GM23338 (cell line): ENCODE measurements around the gene DYRK4. TPM values are rescaled to one million over a fixed set of nuclear protein-coding genes. Genes with fewer than 3 reads are reported as not detected.

Source experiments
- ATAC-seq: fragments of 200-7000 bp; cut with Tn5 transposase; 3 replicates; pipeline ENCODE4 v1.9.1; 2020
- DNase-seq: peaks from one replicate; pipeline ENCODE4 v3.0.0-alpha.2; 2015; ENCODE audit warnings: low spot score
- H2AFZ ChIP-seq: fragments of 200-600 bp; sonication (generic); 2 replicates; pipeline ENCODE4 v1.8.0; 2016; ENCODE audit warnings: antibody characterized with exemption, mild to moderate bottlenecking, moderate library complexity
- H3F3A ChIP-seq: fragments of 200-600 bp; sonication (generic); replicated peaks from 2 replicates; pipeline ENCODE4 v1.8.0; 2017; ENCODE audit warnings: antibody characterized with exemption, mixed run types, low read depth
- H3K27ac ChIP-seq: fragments of 200-600 bp; sonication (generic); 2 replicates; pipeline ENCODE4 v1.6.1; 2016; ENCODE audit warnings: low read depth
- H3K27me3 ChIP-seq: fragments of 200-600 bp; sonication (generic); 2 replicates; pipeline ENCODE4 v1.8.0; 2016; ENCODE audit warnings: mild to moderate bottlenecking, mixed run types, moderate library complexity; ENCODE audit not compliant: insufficient read depth
- H3K36me3 ChIP-seq: fragments of 200-600 bp; sonication (generic); 2 replicates; pipeline ENCODE4 v1.8.0; 2016; ENCODE audit warnings: mild to moderate bottlenecking; ENCODE audit not compliant: insufficient read depth
- H3K4me1 ChIP-seq: fragments of 200-600 bp; sonication (generic); 2 replicates; pipeline ENCODE4 v1.8.0; 2016; ENCODE audit warnings: mild to moderate bottlenecking, moderate library complexity; ENCODE audit not compliant: insufficient read depth
- H3K4me2 ChIP-seq: fragments of 200-600 bp; sonication (generic); 2 replicates; pipeline ENCODE4 v1.7.1; 2017; ENCODE audit warnings: mixed run types
- H3K4me3 ChIP-seq: fragments of 200-600 bp; sonication (generic); 2 replicates; pipeline ENCODE4 v1.6.1; 2016; ENCODE audit warnings: mixed run types
- H3K79me2 ChIP-seq: fragments of 200-600 bp; sonication (generic); replicated peaks from 2 replicates; pipeline ENCODE4 v1.8.0; 2017; ENCODE audit warnings: mild to moderate bottlenecking; ENCODE audit not compliant: insufficient read depth
- H3K9me2 ChIP-seq: fragments of 200-600 bp; sonication (generic); 2 replicates; pipeline ENCODE4 v1.8.0; 2017; ENCODE audit not compliant: insufficient read depth
- H4K20me1 ChIP-seq: fragments of 200-600 bp; sonication (generic); replicated peaks from 2 replicates; pipeline ENCODE4 v1.8.0; 2017; ENCODE audit warnings: mild to moderate bottlenecking; ENCODE audit not compliant: insufficient read depth
- H3K27ac Mint-ChIP-seq: 2 replicates; pipeline ENCODE4 v1.8.0; 2020; ENCODE audit warnings: inconsistent platforms, mild to moderate bottlenecking, moderate library complexity, mixed read lengths
- H3K27me3 Mint-ChIP-seq: 3 replicates; pipeline ENCODE4 v1.8.0; 2022; ENCODE audit warnings: low read depth, mild to moderate bottlenecking, moderate library complexity, mixed read lengths, inconsistent platforms; ENCODE audit not compliant: insufficient read depth, poor library complexity
- H3K36me3 Mint-ChIP-seq: 3 replicates; pipeline ENCODE4 v1.8.0; 2021; ENCODE audit warnings: low read depth, mild to moderate bottlenecking, inconsistent platforms, moderate library complexity, mixed read lengths
- H3K4me1 Mint-ChIP-seq: 3 replicates; pipeline ENCODE4 v1.8.0; 2020; ENCODE audit warnings: mild to moderate bottlenecking, inconsistent platforms, mixed read lengths
- H3K4me3 Mint-ChIP-seq: 3 replicates; pipeline ENCODE4 v1.8.0; 2021; ENCODE audit warnings: moderate library complexity, mild to moderate bottlenecking, inconsistent platforms, mixed read lengths
- H3K9me3 Mint-ChIP-seq: 3 replicates; pipeline ENCODE4 v1.8.0; 2020; ENCODE audit warnings: moderate library complexity, mild to moderate bottlenecking, inconsistent platforms, mixed read lengths
- CREB1 ChIP-seq: fragments of 250-450 bp; sonication (Bioruptor Pico); IDR thresholded peaks from 2 replicates; pipeline ENCODE4 v1.5.0; 2020; ENCODE audit warnings: low read depth, mild to moderate bottlenecking, moderate library complexity
- ETS1 ChIP-seq: IDR thresholded peaks from 2 replicates; pipeline ENCODE4 v1.6.1; 2016; ENCODE audit warnings: antibody characterized with exemption
- EZH2 ChIP-seq: fragments of 200-600 bp; sonication (generic); IDR thresholded peaks from one replicate; pipeline ENCODE4 v1.8.0; 2017; ENCODE audit warnings: antibody characterized with exemption, mild to moderate bottlenecking, low read depth; ENCODE audit not compliant: unreplicated experiment
- EZH2phosphoT487 ChIP-seq: fragments of 200-600 bp; sonication (generic); IDR thresholded peaks from one replicate; pipeline ENCODE4 v1.8.1; 2018; ENCODE audit warnings: antibody characterized with exemption; ENCODE audit not compliant: unreplicated experiment
- JUNB ChIP-seq: IDR thresholded peaks from one replicate; pipeline ENCODE4 v1.6.1; 2016; ENCODE audit warnings: antibody characterized with exemption; ENCODE audit not compliant: unreplicated experiment
- NANOG ChIP-seq: IDR thresholded peaks from 2 replicates; pipeline ENCODE4 v1.6.1; 2016; ENCODE audit warnings: antibody characterized with exemption, borderline replicate concordance
- POLR2AphosphoS5 ChIP-seq: IDR thresholded peaks from 2 replicates; pipeline ENCODE4 v1.6.1; 2016; ENCODE audit warnings: antibody characterized with exemption, low read depth
- ZNF114 ChIP-seq: fragments of 250-450 bp; sonication (Bioruptor Pico); IDR thresholded peaks from 2 replicates; pipeline ENCODE4 v1.5.0; 2020; ENCODE audit warnings: mild to moderate bottlenecking, moderate library complexity
- ZNF331 ChIP-seq: fragments of 250-450 bp; sonication (Bioruptor Pico); IDR thresholded peaks from 2 replicates; pipeline ENCODE4 v1.5.0; 2020; ENCODE audit warnings: low read depth, mild to moderate bottlenecking, moderate library complexity
- polyA plus RNA-seq: library from polyadenylated mRNA; unstranded; fragments of >200 nt; fragmentation: Nextera tagmentation; extraction: Ambion mirVana; gene quantifications from 2 replicates; pipeline ENCODE4 v1.2.1, GENCODE V29; 2016
- total RNA-seq: library from RNA; depleted of rRNA; stranded (reverse); fragments of >200 nt; shearing (Covaris generic); gene quantifications from 2 replicates; pipeline ENCODE4 v1.2.3, GENCODE V29; 2014
- TF ChIP-seq, protein P1 (sequence below): fragments of 250-450 bp; sonication (Bioruptor Pico); IDR thresholded peaks from 2 replicates; pipeline ENCODE4 v1.5.0; 2020; ENCODE audit warnings: mild to moderate bottlenecking, moderate library complexity
- TF ChIP-seq, protein P2 (sequence below), 2 experiments: fragments of 200-600 bp in 1 of 2; sonication (generic) in 1 of 2; conservative IDR thresholded peaks; 2 replicates each; pipeline versions ENCODE4 v1.5.1 to v1.6.1; 2016 to 2017; ENCODE audit warnings: antibody characterized with exemption in 2 of 2, low read depth in 2 of 2, mild to moderate bottlenecking in 2 of 2, moderate library complexity in 1 of 2

Gene DYRK4
- total and polyA plus RNA-seq, 2 experiments from 2014 or later, result 11.3 to 16.9 TPM

- DNase-seq, result no peak
- Histone ChIP-seq H2AFZ (no peak overlapping the region), H3K4me3 (no peak overlapping the region), H3K4me2 (no peak overlapping the region), H3K9me2 (no peaks in the 10 kb centered on the region), H4K20me1 (no peaks in the 10 kb centered on the region), H3K4me1 (peaks cover 16% of the 10 kb centered on the region), H3K36me3 (no peaks in the 10 kb centered on the region), H3K27me3 (no peaks in the 10 kb centered on the region), H3K79me2 (no peaks in the 10 kb centered on the region), H3F3A (no peaks in the 10 kb centered on the region), H3K27ac (no peak overlapping the region)
- Mint-ChIP-seq H3K9me3 (peaks cover 8% of the 10 kb centered on the region), H3K27me3 (peaks cover 6% of the 10 kb centered on the region), H3K4me3 (no peak overlapping the region), H3K4me1 (peaks cover 13% of the 10 kb centered on the region), H3K27ac (no peak overlapping the region), H3K36me3 (peaks cover 9% of the 10 kb centered on the region; the same call in 2 of the 3 replicates)
- TF ChIP-seq CREB1 (CRISPR knock-in tag), result no peak
- no peak for ATAC-seq
Measured at GRCh38 chr12:4626543-4626942, 64.5 kb downstream of the DYRK4 start.

- no peak overlapping the region for H2AFZ ChIP-seq
- peaks cover 25% of the 10 kb centered on the region for H3K4me1 ChIP-seq
- H3K4me2 ChIP-seq, result no peak overlapping the region
- H4K20me1 ChIP-seq, result no peaks in the 10 kb centered on the region
- peaks cover 8% of the 10 kb centered on the region; the same call in 2 of the 3 replicates for H3K9me3 Mint-ChIP-seq
- no peaks in the 10 kb centered on the region for H3F3A ChIP-seq
- DNase-seq (no peak), ATAC-seq (no peak)
- no peaks in the 10 kb centered on the region for H3K79me2 ChIP-seq
- H3K27ac ChIP-seq, result no peak overlapping the region
- no peaks in the 10 kb centered on the region for H3K9me2 ChIP-seq
- H3K27me3 Mint-ChIP-seq, result peaks cover 6% of the 10 kb centered on the region
- peaks cover 16% of the 10 kb centered on the region for H3K4me1 Mint-ChIP-seq
- no peaks in the 10 kb centered on the region for H3K36me3 ChIP-seq
- H3K4me3 Mint-ChIP-seq, result no peak overlapping the region
- H3K4me3 ChIP-seq, result no peak overlapping the region
- no peak overlapping the region for H3K27ac Mint-ChIP-seq
- no peaks in the 10 kb centered on the region for H3K27me3 ChIP-seq
- peaks cover 9% of the 10 kb centered on the region; the same call in 2 of the 3 replicates for H3K36me3 Mint-ChIP-seq
- TF ChIP-seq JUNB (no peak), EZH2phosphoT487 (no peak), ZNF114 (CRISPR knock-in tag) (no peak), EZH2 (no peak), NANOG (no peak), CREB1 (CRISPR knock-in tag) (no peak), POLR2AphosphoS5 (no peak), ETS1 (no peak), ZNF331 (CRISPR knock-in tag) (no peak)
- TF ChIP-seq, protein P1, sequence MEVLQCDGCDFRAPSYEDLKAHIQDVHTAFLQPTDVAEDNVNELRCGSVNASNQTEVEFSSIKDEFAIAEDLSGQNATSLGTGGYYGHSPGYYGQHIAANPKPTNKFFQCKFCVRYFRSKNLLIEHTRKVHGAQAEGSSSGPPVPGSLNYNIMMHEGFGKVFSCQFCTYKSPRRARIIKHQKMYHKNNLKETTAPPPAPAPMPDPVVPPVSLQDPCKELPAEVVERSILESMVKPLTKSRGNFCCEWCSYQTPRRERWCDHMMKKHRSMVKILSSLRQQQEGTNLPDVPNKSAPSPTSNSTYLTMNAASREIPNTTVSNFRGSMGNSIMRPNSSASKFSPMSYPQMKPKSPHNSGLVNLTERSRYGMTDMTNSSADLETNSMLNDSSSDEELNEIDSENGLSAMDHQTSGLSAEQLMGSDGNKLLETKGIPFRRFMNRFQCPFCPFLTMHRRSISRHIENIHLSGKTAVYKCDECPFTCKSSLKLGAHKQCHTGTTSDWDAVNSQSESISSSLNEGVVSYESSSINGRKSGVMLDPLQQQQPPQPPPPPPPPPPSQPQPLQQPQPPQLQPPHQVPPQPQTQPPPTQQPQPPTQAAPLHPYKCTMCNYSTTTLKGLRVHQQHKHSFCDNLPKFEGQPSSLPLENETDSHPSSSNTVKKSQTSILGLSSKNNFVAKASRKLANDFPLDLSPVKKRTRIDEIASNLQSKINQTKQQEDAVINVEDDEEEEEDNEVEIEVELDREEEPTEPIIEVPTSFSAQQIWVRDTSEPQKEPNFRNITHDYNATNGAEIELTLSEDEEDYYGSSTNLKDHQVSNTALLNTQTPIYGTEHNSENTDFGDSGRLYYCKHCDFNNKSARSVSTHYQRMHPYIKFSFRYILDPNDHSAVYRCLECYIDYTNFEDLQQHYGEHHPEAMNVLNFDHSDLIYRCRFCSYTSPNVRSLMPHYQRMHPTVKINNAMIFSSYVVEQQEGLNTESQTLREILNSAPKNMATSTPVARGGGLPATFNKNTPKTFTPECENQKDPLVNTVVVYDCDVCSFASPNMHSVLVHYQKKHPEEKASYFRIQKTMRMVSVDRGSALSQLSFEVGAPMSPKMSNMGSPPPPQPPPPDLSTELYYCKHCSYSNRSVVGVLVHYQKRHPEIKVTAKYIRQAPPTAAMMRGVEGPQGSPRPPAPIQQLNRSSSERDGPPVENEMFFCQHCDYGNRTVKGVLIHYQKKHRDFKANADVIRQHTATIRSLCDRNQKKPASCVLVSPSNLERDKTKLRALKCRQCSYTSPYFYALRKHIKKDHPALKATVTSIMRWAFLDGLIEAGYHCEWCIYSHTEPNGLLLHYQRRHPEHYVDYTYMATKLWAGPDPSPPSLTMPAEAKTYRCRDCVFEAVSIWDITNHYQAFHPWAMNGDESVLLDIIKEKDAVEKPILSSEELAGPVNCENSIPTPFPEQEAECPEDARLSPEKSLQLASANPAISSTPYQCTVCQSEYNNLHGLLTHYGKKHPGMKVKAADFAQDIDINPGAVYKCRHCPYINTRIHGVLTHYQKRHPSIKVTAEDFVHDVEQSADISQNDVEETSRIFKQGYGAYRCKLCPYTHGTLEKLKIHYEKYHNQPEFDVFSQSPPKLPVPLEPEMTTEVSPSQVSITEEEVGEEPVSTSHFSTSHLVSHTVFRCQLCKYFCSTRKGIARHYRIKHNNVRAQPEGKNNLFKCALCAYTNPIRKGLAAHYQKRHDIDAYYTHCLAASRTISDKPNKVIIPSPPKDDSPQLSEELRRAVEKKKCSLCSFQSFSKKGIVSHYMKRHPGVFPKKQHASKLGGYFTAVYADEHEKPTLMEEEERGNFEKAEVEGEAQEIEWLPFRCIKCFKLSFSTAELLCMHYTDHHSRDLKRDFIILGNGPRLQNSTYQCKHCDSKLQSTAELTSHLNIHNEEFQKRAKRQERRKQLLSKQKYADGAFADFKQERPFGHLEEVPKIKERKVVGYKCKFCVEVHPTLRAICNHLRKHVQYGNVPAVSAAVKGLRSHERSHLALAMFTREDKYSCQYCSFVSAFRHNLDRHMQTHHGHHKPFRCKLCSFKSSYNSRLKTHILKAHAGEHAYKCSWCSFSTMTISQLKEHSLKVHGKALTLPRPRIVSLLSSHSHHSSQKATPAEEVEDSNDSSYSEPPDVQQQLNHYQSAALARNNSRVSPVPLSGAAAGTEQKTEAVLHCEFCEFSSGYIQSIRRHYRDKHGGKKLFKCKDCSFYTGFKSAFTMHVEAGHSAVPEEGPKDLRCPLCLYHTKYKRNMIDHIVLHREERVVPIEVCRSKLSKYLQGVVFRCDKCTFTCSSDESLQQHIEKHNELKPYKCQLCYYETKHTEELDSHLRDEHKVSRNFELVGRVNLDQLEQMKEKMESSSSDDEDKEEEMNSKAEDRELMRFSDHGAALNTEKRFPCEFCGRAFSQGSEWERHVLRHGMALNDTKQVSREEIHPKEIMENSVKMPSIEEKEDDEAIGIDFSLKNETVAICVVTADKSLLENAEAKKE (CRISPR knock-in tag), result no peak
- TF ChIP-seq, protein P2, sequence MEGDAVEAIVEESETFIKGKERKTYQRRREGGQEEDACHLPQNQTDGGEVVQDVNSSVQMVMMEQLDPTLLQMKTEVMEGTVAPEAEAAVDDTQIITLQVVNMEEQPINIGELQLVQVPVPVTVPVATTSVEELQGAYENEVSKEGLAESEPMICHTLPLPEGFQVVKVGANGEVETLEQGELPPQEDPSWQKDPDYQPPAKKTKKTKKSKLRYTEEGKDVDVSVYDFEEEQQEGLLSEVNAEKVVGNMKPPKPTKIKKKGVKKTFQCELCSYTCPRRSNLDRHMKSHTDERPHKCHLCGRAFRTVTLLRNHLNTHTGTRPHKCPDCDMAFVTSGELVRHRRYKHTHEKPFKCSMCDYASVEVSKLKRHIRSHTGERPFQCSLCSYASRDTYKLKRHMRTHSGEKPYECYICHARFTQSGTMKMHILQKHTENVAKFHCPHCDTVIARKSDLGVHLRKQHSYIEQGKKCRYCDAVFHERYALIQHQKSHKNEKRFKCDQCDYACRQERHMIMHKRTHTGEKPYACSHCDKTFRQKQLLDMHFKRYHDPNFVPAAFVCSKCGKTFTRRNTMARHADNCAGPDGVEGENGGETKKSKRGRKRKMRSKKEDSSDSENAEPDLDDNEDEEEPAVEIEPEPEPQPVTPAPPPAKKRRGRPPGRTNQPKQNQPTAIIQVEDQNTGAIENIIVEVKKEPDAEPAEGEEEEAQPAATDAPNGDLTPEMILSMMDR (conservative IDR thresholded peaks at IDR 0.05; ENCODE audit: low read depth in 2 of 2), result no peak
Measured at GRCh38 chr12:4628406-4628805, 66.4 kb downstream of the DYRK4 start.
